Activated B cell treated with CpG ODN at 0.5 μM for 24 hours (primary cell): Measurements from ENCODE around the gene RACK1. TPM values are rescaled to one million over a fixed set of nuclear protein-coding genes. Genes with fewer than 3 reads are reported as not detected.

Experiments
- ATAC-seq: fragments of 200-7000 bp; cut with Tn5 transposase; one replicate; pipeline ENCODE4 v1.10.0; 2021; ENCODE audit warnings: low read depth, mild to moderate bottlenecking, moderate library complexity
- CTCF ChIA-PET: fragments of 350-600 bp; sonication (Branson Sonifier 250); formaldehyde crosslinking; loops from one replicate; lab custom pipeline; 2021; ENCODE audit warnings: antibody characterized with exemption; lab: Charles Lee
- POLR2A ChIA-PET: fragments of 350-600 bp; sonication (Branson Sonifier 250); formaldehyde crosslinking; loops from one replicate; lab custom pipeline; 2021; ENCODE audit warnings: antibody characterized with exemption; lab: Charles Lee
- DNase-seq: peaks from one replicate; pipeline ENCODE4 v3.0.0; 2022
- H3K27ac Mint-ChIP-seq: one replicate; pipeline ENCODE4 v1.8.0; 2020; ENCODE audit warnings: mixed read lengths
- H3K27me3 Mint-ChIP-seq: one replicate; pipeline ENCODE4 v1.8.0; 2021; ENCODE audit warnings: mixed read lengths
- H3K36me3 Mint-ChIP-seq: one replicate; pipeline ENCODE4 v1.8.0; 2021; ENCODE audit warnings: low read depth, mixed read lengths
- H3K4me1 Mint-ChIP-seq: one replicate; pipeline ENCODE4 v1.8.0; 2021; ENCODE audit warnings: mixed read lengths
- H3K4me3 Mint-ChIP-seq: one replicate; pipeline ENCODE4 v1.8.0; 2020; ENCODE audit warnings: mild to moderate bottlenecking, mixed read lengths
- H3K9me3 Mint-ChIP-seq: one replicate; pipeline ENCODE4 v1.8.0; 2020; ENCODE audit warnings: mixed read lengths
- intact Hi-C: fragments of 100-400 bp; cut with micrococcal nuclease; formaldehyde crosslinking; loops from one replicate; pipeline ENCODE4 v1.15.1; 2024
- total RNA-seq: library from RNA; stranded (reverse); gene quantifications from 2 replicates; pipeline ENCODE4 v1.2.3, GENCODE V29; 2022
- TF ChIP-seq, protein P1 (sequence below): fragments of 200-600 bp; IDR thresholded peaks from one replicate; pipeline ENCODE4 v1.8.0; 2022; ENCODE audit warnings: antibody characterized with exemption, mild to moderate bottlenecking

Gene RACK1
- total RNA-seq, 1 donor from 2014 or later: 2,528 TPM

DNA sequence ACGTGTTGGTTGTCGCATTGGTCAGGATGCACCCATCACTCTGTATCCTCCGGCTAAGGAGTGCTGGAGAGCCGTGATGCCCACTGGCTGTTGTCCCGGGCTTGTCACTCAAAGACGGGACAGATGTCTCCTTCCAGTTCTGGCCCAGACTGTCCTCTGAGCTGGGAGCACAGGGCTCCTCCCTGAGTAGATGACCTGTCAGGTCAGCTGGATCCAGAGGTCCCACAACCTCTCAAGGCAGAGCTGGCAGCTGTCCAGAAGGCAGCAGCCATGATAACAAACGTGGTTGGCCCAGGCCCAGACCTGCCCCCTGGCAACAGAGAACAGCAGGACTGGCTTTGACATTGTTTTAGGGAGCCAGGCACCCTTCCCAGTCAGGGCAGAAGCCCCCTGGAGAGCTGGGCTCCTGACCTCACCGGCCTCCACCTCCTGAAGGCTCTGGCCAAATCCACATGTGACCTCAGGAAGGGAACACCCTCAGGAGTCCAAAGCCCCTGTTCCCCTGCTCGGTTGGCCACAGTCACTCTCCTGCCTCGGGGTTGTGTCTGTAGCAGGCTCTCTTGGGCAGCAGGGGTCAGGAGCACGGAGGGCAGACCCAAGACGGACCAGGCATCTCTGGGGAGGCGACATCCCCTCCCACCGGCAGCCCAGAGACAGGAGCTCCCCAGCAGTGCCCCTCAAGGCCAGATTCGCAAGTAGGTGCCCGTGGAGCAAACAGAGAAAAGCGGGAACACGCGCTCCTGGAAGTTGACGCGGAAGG, 49.0 kb downstream of the RACK1 start:
- H3K27ac Mint-ChIP-seq: peak overlapping the region; percentile 35
- no peak for ATAC-seq
- H3K9me3 Mint-ChIP-seq: no peaks in the 10 kb centered on the region
- peaks cover 3% of the 10 kb centered on the region for H3K27me3 Mint-ChIP-seq
- CTCF ChIA-PET: interaction anchor here (1.5 kb wide), 1 partner anchor 11 kb away, joined by 3 read pairs; no protein-coding TSS in a partner anchor
- peaks cover 16% of the 10 kb centered on the region for H3K36me3 Mint-ChIP-seq
- H3K4me3 Mint-ChIP-seq: no peak overlapping the region
- DNase-seq: no peak
- H3K4me1 Mint-ChIP-seq: peaks cover 35% of the 10 kb centered on the region
- POLR2A ChIA-PET: interaction anchor here (1.2 to 12.0 kb wide), 2 partner anchors 9 to 28 kb away, joined by 4 to 317 read pairs; partner anchors contain the start of genes TRIM41 and TRIM7
- TF ChIP-seq, protein P1, sequence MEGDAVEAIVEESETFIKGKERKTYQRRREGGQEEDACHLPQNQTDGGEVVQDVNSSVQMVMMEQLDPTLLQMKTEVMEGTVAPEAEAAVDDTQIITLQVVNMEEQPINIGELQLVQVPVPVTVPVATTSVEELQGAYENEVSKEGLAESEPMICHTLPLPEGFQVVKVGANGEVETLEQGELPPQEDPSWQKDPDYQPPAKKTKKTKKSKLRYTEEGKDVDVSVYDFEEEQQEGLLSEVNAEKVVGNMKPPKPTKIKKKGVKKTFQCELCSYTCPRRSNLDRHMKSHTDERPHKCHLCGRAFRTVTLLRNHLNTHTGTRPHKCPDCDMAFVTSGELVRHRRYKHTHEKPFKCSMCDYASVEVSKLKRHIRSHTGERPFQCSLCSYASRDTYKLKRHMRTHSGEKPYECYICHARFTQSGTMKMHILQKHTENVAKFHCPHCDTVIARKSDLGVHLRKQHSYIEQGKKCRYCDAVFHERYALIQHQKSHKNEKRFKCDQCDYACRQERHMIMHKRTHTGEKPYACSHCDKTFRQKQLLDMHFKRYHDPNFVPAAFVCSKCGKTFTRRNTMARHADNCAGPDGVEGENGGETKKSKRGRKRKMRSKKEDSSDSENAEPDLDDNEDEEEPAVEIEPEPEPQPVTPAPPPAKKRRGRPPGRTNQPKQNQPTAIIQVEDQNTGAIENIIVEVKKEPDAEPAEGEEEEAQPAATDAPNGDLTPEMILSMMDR: no peak
- intact Hi-C loops: no loop called here

DNA sequence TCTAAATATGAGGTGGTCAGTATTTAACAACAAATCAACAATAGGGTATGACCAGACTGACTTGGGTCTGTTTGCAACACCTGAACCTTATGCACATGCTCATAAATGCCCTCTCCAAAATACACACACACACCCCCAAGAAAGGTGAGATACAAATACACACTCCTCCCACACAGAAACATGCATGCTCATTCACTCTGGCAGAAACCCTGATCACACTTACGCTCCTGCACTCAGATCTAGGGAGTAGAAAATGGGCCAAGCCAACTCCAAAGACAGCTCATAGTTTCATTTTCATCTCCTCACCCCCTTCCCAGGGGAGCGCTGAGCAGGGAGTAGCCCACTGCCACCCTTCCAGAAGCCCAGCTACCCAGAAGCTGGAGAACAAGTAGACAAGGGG, 50.0 kb downstream of the RACK1 start:
- DNase-seq: no peak
- intact Hi-C loops: no loop called here
- Mint-ChIP-seq H3K27me3 (peaks cover 7% of the 10 kb centered on the region), H3K4me3 (peak overlapping the region; percentile 25), H3K36me3 (peaks cover 22% of the 10 kb centered on the region), H3K27ac (no peak overlapping the region), H3K4me1 (peaks cover 27% of the 10 kb centered on the region), H3K9me3 (no peaks in the 10 kb centered on the region)
- TF ChIP-seq, protein P1: no peak
- ChIA-PET CTCF (interaction anchor here (1.5 kb wide), 1 partner anchor 9 kb away, joined by 3 read pairs; no protein-coding TSS in a partner anchor), POLR2A (interaction anchor here (1.2 to 12.0 kb wide), 2 partner anchors 10 to 29 kb away, joined by 4 to 317 read pairs; partner anchors contain the start of genes TRIM41 and TRIM7)
- no peak for ATAC-seq

DNA sequence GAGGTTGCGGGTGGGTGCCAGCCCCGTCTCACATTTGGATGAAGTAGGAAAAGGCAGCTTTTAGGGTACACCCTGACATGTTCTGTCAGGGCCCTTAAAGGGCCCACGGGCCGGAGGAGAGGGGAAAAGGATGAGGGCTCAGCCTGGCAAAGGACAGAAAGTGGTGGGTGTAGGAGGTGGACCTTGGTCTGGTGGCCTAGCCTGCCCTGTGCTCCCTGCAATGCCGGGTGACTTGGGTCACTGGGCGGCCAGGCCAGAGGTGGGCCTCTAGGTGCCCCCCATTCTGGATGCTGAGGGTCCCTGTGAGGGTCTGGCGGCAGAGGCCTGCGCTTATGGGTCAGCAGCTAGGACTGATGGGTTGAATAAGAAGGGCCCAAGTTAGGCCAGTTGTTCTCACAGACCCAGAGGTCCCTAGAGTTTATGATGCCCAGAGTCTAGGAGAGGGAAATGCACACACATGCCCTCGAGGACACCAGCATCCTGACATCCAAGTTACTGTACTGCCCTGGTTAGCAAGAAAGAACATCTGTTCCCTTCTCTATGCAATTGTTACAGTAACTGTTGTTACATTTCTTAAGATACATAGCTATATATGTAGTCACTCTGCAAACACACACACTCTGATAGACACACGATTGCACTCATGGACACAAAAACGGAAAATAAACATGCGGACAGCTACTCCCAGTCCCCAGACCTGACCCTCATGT, 51.2 kb downstream of the RACK1 start:
- no peak for ATAC-seq
- TF ChIP-seq, protein P1: no peak
- ChIA-PET POLR2A (interaction anchor here (0.6 to 12.0 kb wide), 16 partner anchors 11 to 1125 kb away, joined by 3 to 317 read pairs (median 5); partner anchors contain the start of genes RACK1, TRIM41, TRIM52 and TRIM7), CTCF (interaction anchor here (1.0 to 3.4 kb wide), 5 partner anchors 9 to 361 kb away, joined by 3 to 17 read pairs (median 3); no protein-coding TSS in a partner anchor)
- no peak for DNase-seq
- peaks cover 30% of the 10 kb centered on the region for H3K4me1 Mint-ChIP-seq
- H3K4me3 Mint-ChIP-seq: peak overlapping the region; percentile 88
- peak overlapping the region; percentile 96 for H3K27ac Mint-ChIP-seq
- H3K9me3 Mint-ChIP-seq: no peaks in the 10 kb centered on the region
- intact Hi-C loops: no loop called here
- peaks cover 28% of the 10 kb centered on the region for H3K36me3 Mint-ChIP-seq
- peaks cover 11% of the 10 kb centered on the region for H3K27me3 Mint-ChIP-seq

DNA sequence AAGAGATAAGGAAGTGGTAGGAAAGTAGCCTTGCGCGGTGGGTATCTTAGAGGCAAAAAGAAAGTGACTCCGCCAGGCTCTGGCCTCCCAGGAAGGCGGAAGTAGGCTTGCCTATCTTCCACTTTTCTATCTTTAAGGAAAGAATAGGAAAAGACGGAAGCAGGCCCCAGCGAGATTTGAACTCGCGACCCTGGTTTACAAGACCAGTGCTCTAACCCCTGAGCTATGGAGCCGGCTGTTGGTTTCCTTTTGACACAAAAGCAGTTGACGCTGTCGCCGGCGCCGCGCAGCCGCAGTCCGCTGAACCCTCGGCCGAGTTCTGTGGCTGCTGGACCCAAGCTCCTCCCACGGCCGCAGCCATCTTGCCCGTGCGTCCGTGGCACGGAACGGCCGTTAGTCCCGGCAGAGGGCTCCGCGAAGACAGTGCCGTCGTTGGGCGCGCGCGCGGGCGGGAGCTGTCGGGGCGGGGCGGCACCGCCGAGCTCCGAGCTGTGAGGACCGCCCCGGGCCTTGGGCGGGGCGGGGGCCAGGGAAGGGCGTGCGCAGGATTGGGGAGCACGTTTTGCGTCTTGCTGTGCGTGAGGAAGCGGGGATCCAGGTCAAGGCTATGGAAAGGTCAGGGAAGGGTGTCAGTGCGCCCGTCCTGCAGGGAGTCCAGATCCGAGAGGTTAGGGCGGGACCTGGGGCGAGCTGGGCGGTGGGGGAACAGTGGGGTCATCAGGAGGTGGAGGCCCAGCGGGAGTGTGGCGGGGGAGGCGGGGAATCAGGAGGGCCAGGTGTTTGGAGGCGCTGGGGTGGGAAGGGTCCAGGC, 52.0 kb downstream of the RACK1 start:
- Mint-ChIP-seq H3K4me3 (peak overlapping the region; percentile 88), H3K27me3 (peaks cover 11% of the 10 kb centered on the region), H3K9me3 (no peaks in the 10 kb centered on the region), H3K27ac (peak overlapping the region; percentile 96), H3K36me3 (peaks cover 28% of the 10 kb centered on the region), H3K4me1 (peaks cover 34% of the 10 kb centered on the region)
- CTCF ChIA-PET: interaction anchor here (0.7 to 3.4 kb wide), 8 partner anchors 10 to 360 kb away, joined by 3 to 17 read pairs (median 4); partner anchors contain the start of genes RACK1, TRIM52 and TRIM7
- ATAC-seq (peak; percentile 63), DNase-seq (peak; percentile 99)
- POLR2A ChIA-PET: interaction anchor here (0.6 to 12.0 kb wide), 19 partner anchors 11 to 1641 kb away, joined by 3 to 317 read pairs (median 4); partner anchors contain the start of genes RACK1, TRIM41, TRIM52 and TRIM7
- TF ChIP-seq, protein P1: no peak
- intact Hi-C loops: loop anchor here (1.0 kb wide), 4 partner anchors 8 to 70 kb away; partner anchors contain the start of gene TRIM52
